Measurements from ENCODE around the gene POLRMT. TPM values are rescaled to one million over a fixed set of nuclear protein-coding genes. Genes with fewer than 3 reads are reported as not detected.

Gene POLRMT
- total RNA-seq, 1 experiment from 2014 or later: 100 TPM

DNA sequence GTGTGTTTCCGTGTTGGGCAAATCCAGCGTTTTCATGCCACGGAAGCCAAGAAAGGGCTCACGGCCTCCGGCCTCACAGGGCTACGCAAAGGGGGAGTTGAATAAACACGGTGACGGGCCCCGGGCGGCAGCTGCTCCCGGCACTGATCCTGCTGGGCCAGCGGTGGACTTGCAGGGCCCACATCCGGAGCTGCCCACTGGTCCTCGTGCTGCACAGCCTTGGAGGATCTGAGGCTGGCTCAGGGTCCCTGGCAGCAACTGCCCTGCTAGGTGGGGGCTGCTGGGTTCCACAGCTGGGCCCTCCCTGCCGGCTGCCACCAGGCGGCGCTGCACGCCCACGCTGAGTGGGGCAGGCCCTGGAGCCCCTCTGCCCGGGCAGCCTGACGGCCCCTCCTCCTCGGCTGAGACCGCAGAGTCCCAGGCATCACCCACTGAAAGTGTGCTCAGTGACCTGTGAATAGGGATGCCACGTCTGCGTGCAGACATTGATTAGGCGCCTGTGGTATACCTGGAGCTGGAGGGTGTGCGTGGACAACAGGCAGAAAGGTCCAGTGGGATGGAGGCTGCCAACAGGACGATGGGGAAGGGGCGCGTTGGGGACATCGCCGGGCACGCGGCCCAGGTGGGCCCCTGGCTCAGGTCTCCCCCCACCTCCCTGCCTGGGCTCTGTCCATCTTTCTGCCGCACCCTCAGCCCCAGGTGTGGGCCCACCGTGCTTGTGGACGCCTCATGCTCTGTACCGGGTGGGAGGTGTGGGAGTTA lies 48.9 kb downstream of the POLRMT start:
- no peaks in the 10 kb centered on the region for H3K27me3 ChIP-seq (replicated peaks; ENCODE audit: insufficient read depth, low read depth, low read length, poor library complexity)
- ChIA-PET CTCF (interaction anchor here (0.6 to 1.2 kb wide), 3 partner anchors 9 to 150 kb away, joined by 3 to 4 read pairs (median 4); no protein-coding TSS in a partner anchor), POLR2A (ENCODE audit: low non-redundant PET) (no interaction called here)
- no peak overlapping the region for H3K4me3 ChIP-seq (ENCODE audit: low read depth, low read length, poor library complexity, severe bottlenecking)
- H3K4me1 ChIP-seq (ENCODE audit: insufficient read depth, low read length, poor library complexity, severe bottlenecking): peaks cover 13% of the 10 kb centered on the region
- H3K27ac ChIP-seq (ENCODE audit: low read depth, low read length, poor library complexity, severe bottlenecking): no peak overlapping the region
- intact Hi-C loops (cut with micrococcal nuclease; ENCODE audit: unreplicated experiment): loop anchor here (5.0 kb wide), 2 partner anchors 43 to 148 kb away; no protein-coding TSS in a partner anchor
- H3K36me3 ChIP-seq (ENCODE audit: insufficient read depth, low read length, poor library complexity, severe bottlenecking): peaks cover 40% of the 10 kb centered on the region
- no TSS peak for BruUV-seq (replicated peaks)
- H3K9me3 ChIP-seq (ENCODE audit: low read depth, low read length, poor library complexity, severe bottlenecking): no peaks in the 10 kb centered on the region
- TF ChIP-seq CTCF (conservative IDR thresholded peaks at IDR 0.05; ENCODE audit: low read depth, low read length) (peak; percentile 98), EZH2 (IDR thresholded peaks at IDR 0.05; ENCODE audit: borderline replicate concordance, low read depth, low read length, poor library complexity, severe bottlenecking) (no peak)
- peak; percentile 83 for DNase-seq (ENCODE audit: low spot score)

DNA sequence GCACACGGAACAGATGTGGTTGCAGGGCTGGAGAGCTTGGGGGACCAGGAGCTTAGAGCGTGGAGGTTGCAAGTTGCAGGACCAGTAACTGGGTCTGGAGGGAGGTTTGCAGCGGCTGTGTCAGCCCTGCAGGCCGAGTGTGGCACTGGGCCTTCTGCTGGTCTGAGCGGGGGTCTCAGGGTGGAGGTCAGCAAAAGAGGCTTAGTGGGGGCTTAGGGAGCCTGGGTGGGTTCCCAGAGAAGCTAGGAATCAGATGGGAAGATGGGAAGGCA lies 49.4 kb downstream of the POLRMT start:
- Histone ChIP-seq H3K27ac (ENCODE audit: low read depth, low read length, poor library complexity, severe bottlenecking) (no peak overlapping the region), H3K27me3 (replicated peaks; ENCODE audit: insufficient read depth, low read depth, low read length, poor library complexity) (no peaks in the 10 kb centered on the region), H3K4me1 (ENCODE audit: insufficient read depth, low read length, poor library complexity, severe bottlenecking) (peaks cover 8% of the 10 kb centered on the region), H3K4me3 (ENCODE audit: low read depth, low read length, poor library complexity, severe bottlenecking) (no peak overlapping the region), H3K9me3 (ENCODE audit: low read depth, low read length, poor library complexity, severe bottlenecking) (no peaks in the 10 kb centered on the region), H3K36me3 (ENCODE audit: insufficient read depth, low read length, poor library complexity, severe bottlenecking) (peaks cover 43% of the 10 kb centered on the region)
- no TSS peak for BruUV-seq (replicated peaks)
- no peak for DNase-seq (ENCODE audit: low spot score)
- ChIA-PET POLR2A (ENCODE audit: low non-redundant PET) (no interaction called here), CTCF (interaction anchor here (0.6 to 1.2 kb wide), 3 partner anchors 9 to 150 kb away, joined by 3 to 4 read pairs (median 4); no protein-coding TSS in a partner anchor)
- TF ChIP-seq EZH2 (IDR thresholded peaks at IDR 0.05; ENCODE audit: borderline replicate concordance, low read depth, low read length, poor library complexity, severe bottlenecking): no peak
- no peak for TF ChIP-seq CTCF (conservative IDR thresholded peaks at IDR 0.05; ENCODE audit: low read depth, low read length)
- intact Hi-C loops (cut with micrococcal nuclease; ENCODE audit: unreplicated experiment): no loop called here

- BruUV-seq (replicated peaks): no TSS peak
- intact Hi-C loops (cut with micrococcal nuclease; ENCODE audit: unreplicated experiment): no loop called here
- no peaks in the 10 kb centered on the region for H3K9me3 ChIP-seq (ENCODE audit: low read depth, low read length, poor library complexity, severe bottlenecking)
- no peaks in the 10 kb centered on the region for H3K27me3 ChIP-seq (replicated peaks; ENCODE audit: insufficient read depth, low read depth, low read length, poor library complexity)
- peaks cover 3% of the 10 kb centered on the region for H3K4me1 ChIP-seq (ENCODE audit: insufficient read depth, low read length, poor library complexity, severe bottlenecking)
- DNase-seq (ENCODE audit: low spot score): no peak
- ChIA-PET CTCF (no interaction called here), POLR2A (ENCODE audit: low non-redundant PET) (no interaction called here)
- peaks cover 44% of the 10 kb centered on the region for H3K36me3 ChIP-seq (ENCODE audit: insufficient read depth, low read length, poor library complexity, severe bottlenecking)
- TF ChIP-seq EZH2 (IDR thresholded peaks at IDR 0.05; ENCODE audit: borderline replicate concordance, low read depth, low read length, poor library complexity, severe bottlenecking): no peak
- no peak for TF ChIP-seq CTCF (conservative IDR thresholded peaks at IDR 0.05; ENCODE audit: low read depth, low read length)
- no peak overlapping the region for H3K4me3 ChIP-seq (ENCODE audit: low read depth, low read length, poor library complexity, severe bottlenecking)
- no peak overlapping the region for H3K27ac ChIP-seq (ENCODE audit: low read depth, low read length, poor library complexity, severe bottlenecking)
Measured at GRCh38 chr19:583198-583967, 50.0 kb downstream of the POLRMT start.
